ENCODE data around the gene RABGAP1L.
"Not testable (repeated sequence)": the region's sequence is repeated elsewhere in the genome, so short reads cannot be mapped to it uniquely, and the experiment has no call there.

RABGAP1L gene

DNA sequence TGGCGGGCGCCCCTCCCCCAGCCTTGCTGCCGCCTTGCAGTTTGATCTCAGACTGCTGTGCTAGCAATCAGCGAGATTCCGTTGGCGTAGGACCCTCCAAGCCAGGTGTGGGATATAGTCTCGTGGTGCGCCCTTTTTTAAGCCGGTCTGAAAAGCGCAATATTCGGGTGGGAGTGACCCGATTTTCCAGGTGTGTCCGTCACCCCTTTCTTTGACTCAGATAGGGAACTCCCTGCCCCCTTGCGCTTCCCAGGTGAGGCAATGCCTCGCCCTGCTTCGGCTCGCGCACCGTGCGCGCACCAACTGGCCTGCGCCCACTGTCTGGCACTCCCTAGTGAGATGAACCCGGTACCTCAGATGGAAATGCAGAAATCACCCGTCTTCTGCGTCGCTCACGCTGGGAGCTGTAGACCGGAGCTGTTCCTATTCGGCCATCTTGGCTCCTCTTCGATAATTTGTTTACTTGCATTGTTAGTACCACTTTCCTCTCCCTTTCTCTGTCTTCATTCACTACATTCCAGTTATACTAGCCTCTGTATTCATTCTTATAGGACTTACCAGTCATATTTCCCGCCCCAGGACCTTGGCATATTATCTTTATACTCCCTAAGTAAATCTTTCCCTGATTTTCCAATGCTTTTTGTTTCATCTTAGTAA is 79.7 kb downstream of the RABGAP1L start:
- not testable (repeated sequence) for DNase-seq (ENCODE audit: low read depth in 2 of 2)

DNA sequence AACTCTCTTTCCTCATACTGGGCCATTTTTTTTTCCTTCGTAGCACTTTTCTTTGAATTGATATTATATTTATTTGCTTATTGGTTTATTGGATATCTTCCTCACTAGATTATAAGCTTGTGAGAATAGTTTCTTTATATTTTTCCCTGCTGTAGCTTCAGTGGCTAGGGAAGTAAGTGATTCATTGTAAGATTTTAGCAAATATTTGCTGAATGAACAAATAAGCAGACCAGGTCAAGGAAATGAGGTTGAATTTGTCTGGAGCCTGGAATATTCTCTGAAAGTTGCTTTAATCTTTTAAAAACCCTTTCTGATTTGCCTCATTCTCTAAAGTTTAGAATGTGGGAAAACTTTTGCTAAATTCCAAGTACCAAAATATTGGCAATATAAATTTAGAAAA is 80.2 kb downstream of the RABGAP1L start:
- no peak for DNase-seq (ENCODE audit: low read depth in 2 of 2)

- DNase-seq (ENCODE audit: low read depth in 2 of 2): no peak
Measured at GRCh38 chr1:174242856-174243255, 83.5 kb downstream of the RABGAP1L start.

GRCh38 chr1:174243451-174244000 is 84.2 kb downstream of the RABGAP1L start:
- no peak for DNase-seq (ENCODE audit: low read depth in 2 of 2)

DNA sequence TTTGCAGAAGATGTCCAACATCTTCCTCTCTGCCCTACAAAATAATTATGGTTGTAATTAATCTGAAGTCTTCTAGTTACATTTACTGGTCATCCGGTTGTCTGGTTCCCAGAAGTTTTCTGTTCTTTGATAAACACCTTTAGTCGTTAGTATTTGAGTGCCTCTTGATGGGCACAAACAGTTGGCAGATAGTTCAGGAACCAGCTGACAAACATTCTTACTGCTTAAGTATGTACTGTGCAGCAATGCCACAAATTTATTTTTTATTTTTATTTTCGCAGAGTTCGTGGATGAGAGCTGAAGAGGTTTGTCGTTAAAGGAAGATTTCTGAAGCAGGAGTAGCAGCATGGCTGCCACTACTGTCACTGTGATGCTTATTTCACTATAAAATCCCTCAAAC is 84.7 kb downstream of the RABGAP1L start:
- DNase-seq (ENCODE audit: low read depth in 2 of 2): no peak

DNA sequence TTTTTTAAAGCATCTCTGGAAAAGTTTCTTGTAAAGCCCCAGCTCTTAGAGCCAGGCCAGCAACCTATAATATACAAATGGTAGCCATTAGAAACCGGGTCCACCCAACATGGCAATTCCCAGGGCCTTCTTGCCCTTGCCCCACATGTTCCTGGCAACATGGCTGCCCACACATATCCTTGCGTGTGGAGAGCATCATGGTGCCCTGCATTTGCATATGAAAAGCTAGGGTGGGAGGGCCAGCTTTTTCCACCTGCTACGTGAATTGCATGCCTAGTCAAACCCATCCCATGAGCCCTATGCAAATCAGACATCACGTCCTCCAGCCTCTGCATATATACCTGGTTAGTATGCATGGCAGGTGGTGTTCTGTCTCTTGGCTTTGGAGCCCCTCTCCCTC is 88.2 kb downstream of the RABGAP1L start:
- DNase-seq (ENCODE audit: low read depth in 2 of 2): no peak

GRCh38 chr1:174248041-174248440 is 88.7 kb downstream of the RABGAP1L start:
- no peak for DNase-seq (ENCODE audit: low read depth in 2 of 2)

DNA sequence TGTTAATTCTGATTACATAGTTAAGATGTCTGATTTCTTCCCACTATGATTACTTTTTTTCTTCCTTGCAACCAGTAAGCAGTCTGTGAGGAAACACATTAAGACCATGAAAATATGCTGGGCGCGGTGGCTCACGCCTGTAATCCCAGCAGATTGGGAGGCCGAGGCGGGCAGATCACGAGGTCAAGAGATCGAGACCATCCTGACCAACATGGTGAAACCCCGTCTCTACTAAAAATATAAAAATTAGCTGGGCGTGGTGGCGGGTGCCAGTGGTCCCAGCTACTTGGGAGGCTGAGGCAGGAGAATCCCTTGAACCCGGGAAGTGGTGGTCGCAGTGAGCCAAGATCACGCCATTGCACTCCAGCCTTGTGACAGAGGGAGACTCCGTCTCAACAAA is 97.1 kb downstream of the RABGAP1L start:
- not testable (repeated sequence) for DNase-seq (ENCODE audit: low read depth in 2 of 2)

GRCh38 chr1:174258148-174258550 is 98.8 kb downstream of the RABGAP1L start:
- no peak for DNase-seq (ENCODE audit: low read depth in 2 of 2)

GRCh38 chr1:174262349-174263241 is 103.3 kb downstream of the RABGAP1L start:
- DNase-seq (ENCODE audit: low read depth in 2 of 2): no peak

GRCh38 chr1:174265282-174265681 is 106.0 kb downstream of the RABGAP1L start:
- no peak for DNase-seq (ENCODE audit: low read depth in 2 of 2)

GRCh38 chr1:174266476-174266875 is 107.2 kb downstream of the RABGAP1L start:
- no peak for DNase-seq (ENCODE audit: low read depth in 2 of 2)

- no peak for DNase-seq (ENCODE audit: low read depth in 2 of 2)
Measured at GRCh38 chr1:174266991-174267612, 107.8 kb downstream of the RABGAP1L start.

DNA sequence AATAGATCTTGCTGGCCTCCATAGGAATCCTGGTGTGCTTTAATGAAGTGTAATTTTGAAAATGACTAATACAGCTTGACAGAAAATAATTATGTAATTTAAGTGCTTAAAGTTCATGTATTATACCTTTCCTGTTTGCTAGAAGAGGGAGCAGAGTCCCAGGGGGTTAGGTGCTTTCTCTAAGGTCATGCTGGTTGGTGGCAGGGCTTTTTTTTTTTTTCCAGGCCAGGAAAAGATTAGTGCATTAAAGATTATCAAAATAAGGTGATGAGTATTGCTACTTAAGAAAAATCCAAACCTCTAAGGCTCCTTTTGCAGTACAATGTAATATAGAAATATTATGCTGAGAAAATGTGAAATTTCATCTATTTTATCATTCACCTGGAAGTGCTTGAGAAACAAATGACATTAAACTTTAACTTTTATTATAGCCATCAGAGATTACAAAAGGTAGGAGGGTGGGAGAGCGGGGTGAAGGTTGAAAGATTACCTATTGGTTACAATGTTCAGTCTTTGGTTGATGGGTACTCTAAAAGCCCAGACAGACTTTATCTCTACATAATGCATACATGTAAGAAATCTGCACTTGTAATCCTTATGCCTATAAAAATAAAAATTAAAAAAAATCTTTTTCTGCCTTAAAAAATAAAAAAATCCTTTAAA is 110.8 kb downstream of the RABGAP1L start:
- no peak for DNase-seq (ENCODE audit: low read depth in 2 of 2)

DNA sequence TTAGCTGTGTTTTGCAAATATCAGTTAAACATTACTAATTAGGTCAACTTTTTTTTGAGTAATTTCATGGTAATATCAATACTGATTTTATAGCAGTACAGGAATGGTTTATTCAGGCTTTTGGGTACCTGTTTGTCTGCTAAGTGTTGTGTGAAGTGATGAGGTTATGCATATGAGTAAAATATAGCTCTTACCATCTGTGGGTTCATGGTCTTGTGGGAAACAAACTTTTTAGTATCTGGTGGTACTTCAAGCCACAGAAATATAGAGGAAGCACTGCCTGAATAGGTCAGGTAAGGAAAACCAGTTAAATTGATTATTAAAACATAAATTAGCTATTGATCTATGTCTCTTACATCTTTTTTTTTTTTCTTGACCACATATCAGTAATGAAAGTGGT is 113.9 kb downstream of the RABGAP1L start:
- DNase-seq (ENCODE audit: low read depth in 2 of 2): no peak

- no peak for DNase-seq (ENCODE audit: low read depth in 2 of 2)
Measured at GRCh38 chr1:174273776-174274175, 114.5 kb downstream of the RABGAP1L start.

DNA sequence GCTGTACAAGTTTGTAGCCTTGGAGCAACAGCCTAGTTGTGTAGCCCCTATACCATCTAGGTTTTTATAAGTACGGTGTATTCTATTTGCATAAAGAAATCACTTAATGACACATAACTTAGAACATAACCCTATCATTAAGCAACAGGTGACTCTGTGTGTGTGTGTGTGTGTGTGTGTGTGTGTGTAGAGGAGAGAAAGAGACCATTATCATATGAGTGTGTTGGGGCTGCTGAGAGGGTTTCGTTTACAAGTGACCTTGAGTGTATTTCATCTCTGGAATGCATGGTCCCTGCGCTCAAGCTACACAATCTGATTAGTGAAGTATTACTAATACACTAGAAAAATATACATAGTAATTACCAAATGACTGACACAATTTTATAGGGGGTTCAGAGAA is 115.1 kb downstream of the RABGAP1L start:
- no peak for DNase-seq (ENCODE audit: low read depth in 2 of 2)

DNA sequence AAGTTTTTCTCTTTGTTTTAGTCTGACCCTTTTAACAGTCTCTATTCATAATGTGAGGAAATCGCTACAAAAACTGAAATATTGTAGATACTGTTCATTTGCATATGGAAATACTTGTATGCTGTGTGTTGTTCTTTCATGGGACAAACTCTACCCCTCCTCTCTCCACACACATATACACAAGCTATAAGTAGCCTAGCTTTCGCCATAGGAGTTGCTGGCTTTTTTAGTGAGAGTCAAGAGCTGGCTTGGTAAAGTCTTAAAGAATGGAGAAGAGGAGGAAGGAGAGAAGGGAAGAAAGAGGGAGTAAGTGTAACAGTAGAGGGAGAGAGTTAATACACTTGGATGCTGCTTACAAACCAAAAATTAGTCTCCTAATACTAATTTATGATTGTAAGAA is 115.6 kb downstream of the RABGAP1L start:
- DNase-seq (ENCODE audit: low read depth in 2 of 2): no peak

DNA sequence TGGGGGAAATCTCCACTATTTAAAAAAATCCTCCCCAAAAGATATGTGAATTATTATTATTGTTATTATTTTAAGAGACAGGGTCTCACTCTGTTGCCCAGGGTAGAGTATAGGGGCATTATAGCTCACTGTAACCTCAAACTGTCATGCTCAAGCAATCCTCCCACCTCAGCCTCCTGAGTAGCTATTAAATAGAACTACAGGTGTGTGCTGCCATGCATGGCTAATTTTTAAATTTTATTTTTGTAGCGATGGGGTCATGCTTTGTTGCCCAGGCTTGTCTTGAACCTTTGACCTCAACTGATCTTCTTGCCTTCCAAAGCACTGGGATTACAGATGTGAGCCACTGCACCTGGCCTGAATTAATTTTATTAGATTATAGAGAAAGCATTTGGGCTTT is 116.8 kb downstream of the RABGAP1L start:
- DNase-seq (ENCODE audit: low read depth in 2 of 2): no peak

GRCh38 chr1:174284052-174284451 is 124.7 kb downstream of the RABGAP1L start:
- DNase-seq (ENCODE audit: low read depth in 2 of 2): no peak

DNA sequence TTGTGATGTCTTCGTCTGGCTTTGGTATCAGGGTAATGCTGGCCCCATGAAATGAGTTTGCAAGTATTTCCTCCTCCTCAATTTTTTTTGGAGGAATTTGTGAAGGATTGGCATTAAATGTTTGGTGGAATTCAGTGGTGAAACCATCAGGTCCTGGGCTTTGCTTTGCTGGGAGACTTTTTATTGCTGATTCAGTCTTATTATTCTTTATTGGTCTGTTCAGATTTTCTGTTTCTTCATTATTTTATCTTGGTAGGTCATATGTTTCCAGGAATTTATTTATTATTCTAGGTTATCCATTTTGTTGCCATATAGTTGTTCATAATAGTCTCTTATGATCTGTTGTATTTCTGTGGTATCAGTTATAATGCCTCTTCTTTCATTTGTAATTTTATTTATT is 126.7 kb downstream of the RABGAP1L start:
- no peak for DNase-seq (ENCODE audit: low read depth in 2 of 2)
